Fibroblast of lung (primary cell): ENCODE data around the gene LTBP2.

Source experiments
- EZH2 ChIP-seq: IDR thresholded peaks from 2 replicates; pipeline ENCODE4 v1.5.1; 2012; ENCODE audit warnings: low read length, control low read depth, mild to moderate bottlenecking; ENCODE audit errors: missing control alignments
- TF ChIP-seq, protein P1 (sequence below), 2 donors: IDR thresholded peaks in 1 of 2; conservative IDR thresholded peaks in 1 of 2; 1 replicate in 1 of 2; 2 replicates in 1 of 2; pipeline ENCODE4 v1.5.1; 2011 to 2012; ENCODE audit warnings: low read length in 2 of 2, control low read depth in 1 of 2, inconsistent platforms in 1 of 2, low read depth in 1 of 2, mild to moderate bottlenecking in 1 of 2

DNA sequence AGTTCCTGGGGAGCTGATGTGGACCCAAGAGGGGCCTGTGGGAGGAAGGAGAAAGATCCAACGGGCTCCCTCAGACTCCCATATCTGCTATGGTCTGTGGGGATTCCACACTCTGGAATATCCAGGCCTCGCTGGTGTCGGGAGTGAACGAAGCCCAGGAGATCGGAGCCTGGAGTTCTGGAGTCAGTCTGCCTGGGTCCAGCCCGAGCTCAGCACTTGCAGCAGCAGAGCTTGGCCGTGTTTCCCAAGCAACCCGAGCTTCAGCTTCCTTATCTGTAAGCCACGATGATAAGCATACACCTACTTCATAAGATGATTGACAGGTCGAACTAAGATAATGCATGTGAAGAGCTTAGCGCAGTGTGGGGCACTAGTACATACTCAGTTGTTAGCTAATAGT lies 10.1 kb downstream of the LTBP2 start:
- TF ChIP-seq, protein P1, sequence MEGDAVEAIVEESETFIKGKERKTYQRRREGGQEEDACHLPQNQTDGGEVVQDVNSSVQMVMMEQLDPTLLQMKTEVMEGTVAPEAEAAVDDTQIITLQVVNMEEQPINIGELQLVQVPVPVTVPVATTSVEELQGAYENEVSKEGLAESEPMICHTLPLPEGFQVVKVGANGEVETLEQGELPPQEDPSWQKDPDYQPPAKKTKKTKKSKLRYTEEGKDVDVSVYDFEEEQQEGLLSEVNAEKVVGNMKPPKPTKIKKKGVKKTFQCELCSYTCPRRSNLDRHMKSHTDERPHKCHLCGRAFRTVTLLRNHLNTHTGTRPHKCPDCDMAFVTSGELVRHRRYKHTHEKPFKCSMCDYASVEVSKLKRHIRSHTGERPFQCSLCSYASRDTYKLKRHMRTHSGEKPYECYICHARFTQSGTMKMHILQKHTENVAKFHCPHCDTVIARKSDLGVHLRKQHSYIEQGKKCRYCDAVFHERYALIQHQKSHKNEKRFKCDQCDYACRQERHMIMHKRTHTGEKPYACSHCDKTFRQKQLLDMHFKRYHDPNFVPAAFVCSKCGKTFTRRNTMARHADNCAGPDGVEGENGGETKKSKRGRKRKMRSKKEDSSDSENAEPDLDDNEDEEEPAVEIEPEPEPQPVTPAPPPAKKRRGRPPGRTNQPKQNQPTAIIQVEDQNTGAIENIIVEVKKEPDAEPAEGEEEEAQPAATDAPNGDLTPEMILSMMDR (conservative IDR thresholded peaks at IDR 0.05 in 1 of 2, IDR thresholded peaks at IDR 0.05 in 1 of 2; ENCODE audit: low read depth in 1 of 2, low read length in 2 of 2), result no peak
- TF ChIP-seq EZH2, result no peak
